Measurements from ENCODE around the gene TMEM270. TPM values are rescaled to one million over a fixed set of nuclear protein-coding genes. Genes with fewer than 3 reads are reported as not detected.

TMEM270 gene
- total RNA-seq, 2 experiments from 2014 or later: not detected

GRCh38 chr7:73908123-73908611, 47.2 kb downstream of the TMEM270 start:
- Histone ChIP-seq H3K27me3 (ENCODE audit: control insufficient read depth in 1 of 2, insufficient read depth in 2 of 2, low read length in 2 of 2) (no peaks in the 10 kb centered on the region), H3K4me3 (ENCODE audit: low read length) (no peak overlapping the region), H3K27ac (ENCODE audit: low read depth in 1 of 2, low read length in 2 of 2) (no peak overlapping the region), H3K36me3 (ENCODE audit: insufficient read depth, low read length) (no peaks in the 10 kb centered on the region), H3K4me1 (ENCODE audit: insufficient read depth, low read length) (no peaks in the 10 kb centered on the region), H3K9me3 (ENCODE audit: control insufficient read depth in 1 of 2, insufficient read depth in 1 of 2, low read length in 2 of 2) (no peaks in the 10 kb centered on the region)
- TF ChIP-seq CTCF (IDR thresholded peaks at IDR 0.05): no peak
- no peaks in the 10 kb centered on the region for H3K27me3 Mint-ChIP-seq
- no peaks in the 10 kb centered on the region for H3K9me3 Mint-ChIP-seq
- ATAC-seq (ENCODE audit: poor library complexity) (no peak), DNase-seq (peak in 1 of 14 experiments; percentile 8)
- POLR2A ChIA-PET: no interaction called here
- H3K4me3 Mint-ChIP-seq: no peak overlapping the region
- H3K27ac Mint-ChIP-seq: no peak overlapping the region
- no peaks in the 10 kb centered on the region for H3K4me1 Mint-ChIP-seq (ENCODE audit: low read depth)
- CTCF ChIA-PET: no interaction called here
- intact Hi-C loops (cut with DNase I, micrococcal nuclease): no loop called here
- H3K36me3 Mint-ChIP-seq (ENCODE audit: low read depth): no peaks in the 10 kb centered on the region

- H3K36me3 Mint-ChIP-seq (ENCODE audit: low read depth): no peaks in the 10 kb centered on the region
- POLR2A ChIA-PET: no interaction called here
- H3K27me3 ChIP-seq (ENCODE audit: control insufficient read depth in 1 of 2, insufficient read depth in 2 of 2, low read length in 2 of 2): no peaks in the 10 kb centered on the region
- H3K9me3 Mint-ChIP-seq: no peaks in the 10 kb centered on the region
- no peaks in the 10 kb centered on the region for H3K4me1 Mint-ChIP-seq (ENCODE audit: low read depth)
- H3K4me1 ChIP-seq (ENCODE audit: insufficient read depth, low read length): no peaks in the 10 kb centered on the region
- no peaks in the 10 kb centered on the region for H3K27me3 Mint-ChIP-seq
- DNase-seq (peak in 1 of 14 experiments; percentile 29), ATAC-seq (ENCODE audit: poor library complexity) (no peak)
- no peak overlapping the region for H3K4me3 ChIP-seq (ENCODE audit: low read length)
- no peak overlapping the region for H3K27ac Mint-ChIP-seq
- no peak for TF ChIP-seq CTCF (IDR thresholded peaks at IDR 0.05)
- no peaks in the 10 kb centered on the region for H3K36me3 ChIP-seq (ENCODE audit: insufficient read depth, low read length)
- intact Hi-C loops (cut with DNase I, micrococcal nuclease): no loop called here
- CTCF ChIA-PET: no interaction called here
- no peak overlapping the region for H3K4me3 Mint-ChIP-seq
- H3K27ac ChIP-seq (ENCODE audit: low read depth in 1 of 2, low read length in 2 of 2): no peak overlapping the region
- no peaks in the 10 kb centered on the region for H3K9me3 ChIP-seq (ENCODE audit: control insufficient read depth in 1 of 2, insufficient read depth in 1 of 2, low read length in 2 of 2)
Observed at GRCh38 chr7:73909051-73909941, 48.3 kb downstream of the TMEM270 start.

DNA sequence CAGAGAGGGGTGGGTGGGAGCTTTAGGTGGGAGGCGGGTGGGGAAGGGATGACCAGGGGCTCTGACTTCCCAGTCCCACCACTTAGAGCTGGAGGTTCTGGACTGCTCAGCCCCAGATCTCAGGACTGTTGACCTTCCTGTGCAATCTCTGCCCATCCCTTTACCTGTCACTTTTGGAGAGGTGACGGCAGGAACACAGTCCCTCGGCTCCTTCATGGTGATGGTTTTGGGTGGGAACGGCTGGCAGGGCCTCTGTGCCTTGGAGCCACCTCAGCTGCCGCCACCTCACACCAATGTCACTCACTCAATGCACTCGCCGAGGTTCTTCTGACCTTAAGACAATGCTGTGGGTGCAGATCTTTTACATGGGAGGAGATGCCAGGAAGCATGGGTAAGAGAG, 49.0 kb downstream of the TMEM270 start:
- Histone ChIP-seq H3K9me3 (ENCODE audit: control insufficient read depth in 1 of 2, insufficient read depth in 1 of 2, low read length in 2 of 2) (no peaks in the 10 kb centered on the region), H3K4me3 (ENCODE audit: low read length) (no peak overlapping the region), H3K27me3 (ENCODE audit: control insufficient read depth in 1 of 2, insufficient read depth in 2 of 2, low read length in 2 of 2) (no peaks in the 10 kb centered on the region), H3K36me3 (ENCODE audit: insufficient read depth, low read length) (no peaks in the 10 kb centered on the region), H3K27ac (ENCODE audit: low read depth in 1 of 2, low read length in 2 of 2) (no peak overlapping the region), H3K4me1 (ENCODE audit: insufficient read depth, low read length) (no peaks in the 10 kb centered on the region)
- H3K36me3 Mint-ChIP-seq (ENCODE audit: low read depth): no peaks in the 10 kb centered on the region
- ChIA-PET POLR2A (no interaction called here), CTCF (no interaction called here)
- H3K4me1 Mint-ChIP-seq (ENCODE audit: low read depth): no peaks in the 10 kb centered on the region
- peak in 1 of 14 experiments; percentile 2 for DNase-seq
- ATAC-seq (ENCODE audit: poor library complexity): no peak
- no peak overlapping the region for H3K4me3 Mint-ChIP-seq
- H3K9me3 Mint-ChIP-seq: no peaks in the 10 kb centered on the region
- intact Hi-C loops (cut with DNase I, micrococcal nuclease): no loop called here
- H3K27ac Mint-ChIP-seq: no peak overlapping the region
- TF ChIP-seq CTCF (IDR thresholded peaks at IDR 0.05): no peak
- H3K27me3 Mint-ChIP-seq: no peaks in the 10 kb centered on the region

All from CD4-positive, alpha-beta T cell (primary cell).